ENCODE measurements around the gene CSF3R. TPM values are rescaled to one million over a fixed set of nuclear protein-coding genes. Genes with fewer than 3 reads are reported as not detected.
"Not testable (repeated sequence)": the region's sequence is repeated elsewhere in the genome, so short reads cannot be mapped to it uniquely, and the experiment has no call there.

Gene CSF3R
- total and polyA plus RNA-seq, 9 of the 15 experiments (the other 6 are each of a cell fraction or from before 2014, with no cell fraction given) = 0.21 to 0.86 (median 0.40) TPM; not detected in 1

- no peak for TF ChIP-seq HNRNPL (IDR thresholded peaks at IDR 0.05; ENCODE audit: low read depth, low read length)
- TF ChIP-seq, protein P1, sequence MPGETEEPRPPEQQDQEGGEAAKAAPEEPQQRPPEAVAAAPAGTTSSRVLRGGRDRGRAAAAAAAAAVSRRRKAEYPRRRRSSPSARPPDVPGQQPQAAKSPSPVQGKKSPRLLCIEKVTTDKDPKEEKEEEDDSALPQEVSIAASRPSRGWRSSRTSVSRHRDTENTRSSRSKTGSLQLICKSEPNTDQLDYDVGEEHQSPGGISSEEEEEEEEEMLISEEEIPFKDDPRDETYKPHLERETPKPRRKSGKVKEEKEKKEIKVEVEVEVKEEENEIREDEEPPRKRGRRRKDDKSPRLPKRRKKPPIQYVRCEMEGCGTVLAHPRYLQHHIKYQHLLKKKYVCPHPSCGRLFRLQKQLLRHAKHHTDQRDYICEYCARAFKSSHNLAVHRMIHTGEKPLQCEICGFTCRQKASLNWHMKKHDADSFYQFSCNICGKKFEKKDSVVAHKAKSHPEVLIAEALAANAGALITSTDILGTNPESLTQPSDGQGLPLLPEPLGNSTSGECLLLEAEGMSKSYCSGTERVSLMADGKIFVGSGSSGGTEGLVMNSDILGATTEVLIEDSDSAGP (CRISPR knock-in tag; IDR thresholded peaks at IDR 0.05) = no peak
- no peak for TF ChIP-seq MNT (conservative IDR thresholded peaks at IDR 0.05)
Observed at GRCh38 chr1:36487906-36488305, 5.2 kb upstream of the CSF3R start (continued).

GRCh38 chr1:36487336-36487725 is 4.6 kb upstream of the CSF3R start:
- DNase-seq (ENCODE audit: extremely low read depth in 1 of 4, low spot score in 3 of 4); FAIRE-seq; intact Hi-C loops (cut with micrococcal nuclease); H3K36me3 ChIP-seq (ENCODE audit: control insufficient read depth, insufficient read depth, low read length); H3K4me2 ChIP-seq (ENCODE audit: insufficient read depth, low read length); H3K27ac ChIP-seq (ENCODE audit: extremely low read depth, low read depth, low read length); H3K27me3 ChIP-seq (ENCODE audit: control insufficient read depth in 2 of 2, insufficient read depth in 2 of 2, low read length in 2 of 2); ATAC-seq; H4K20me1 ChIP-seq (replicated peaks; ENCODE audit: control insufficient read depth, insufficient read depth, low read length); BruUV-seq (replicated peaks); H3K4me3 ChIP-seq; H3K9ac ChIP-seq (ENCODE audit: insufficient read depth in 1 of 2, low read depth in 2 of 2, low read length in 2 of 2); H3K9me3 ChIP-seq (replicated peaks; ENCODE audit: control insufficient read depth, insufficient read depth, low read depth, low read length); in situ Hi-C loops (cut with MboI); H3K79me2 ChIP-seq (ENCODE audit: control insufficient read depth, insufficient read depth, low read length); H3K9me1 ChIP-seq (ENCODE audit: control insufficient read depth, insufficient read depth, low read length); H2AFZ ChIP-seq (ENCODE audit: low read depth, low read length): not testable (repeated sequence)
- peaks cover 28 to 31% of the 10 kb centered on the region in 2 experiments for H3K4me1 ChIP-seq (replicated peaks in 1 of 2; ENCODE audit: control insufficient read depth in 2 of 2, insufficient read depth in 2 of 2, low read length in 2 of 2)
- CTCF ChIA-PET (ENCODE audit: low intra/inter-chr PET ratio) = interaction anchor here (0.7 kb wide), 2 partner anchors 708 to 1195 kb away, joined by 4 to 7 read pairs; no protein-coding TSS in a partner anchor
- POLR2A ChIA-PET = interaction anchor here (1.0 to 2.2 kb wide), 4 partner anchors 9 to 27 kb away, joined by 3 to 8 read pairs (median 5); no protein-coding TSS in a partner anchor
- 88% methylated on average over 8 of the region's 9 CpGs for WGBS (ENCODE audit: insufficient coverage, low coverage, missing lambda C conversion rate)
- TF ChIP-seq, protein P2, sequence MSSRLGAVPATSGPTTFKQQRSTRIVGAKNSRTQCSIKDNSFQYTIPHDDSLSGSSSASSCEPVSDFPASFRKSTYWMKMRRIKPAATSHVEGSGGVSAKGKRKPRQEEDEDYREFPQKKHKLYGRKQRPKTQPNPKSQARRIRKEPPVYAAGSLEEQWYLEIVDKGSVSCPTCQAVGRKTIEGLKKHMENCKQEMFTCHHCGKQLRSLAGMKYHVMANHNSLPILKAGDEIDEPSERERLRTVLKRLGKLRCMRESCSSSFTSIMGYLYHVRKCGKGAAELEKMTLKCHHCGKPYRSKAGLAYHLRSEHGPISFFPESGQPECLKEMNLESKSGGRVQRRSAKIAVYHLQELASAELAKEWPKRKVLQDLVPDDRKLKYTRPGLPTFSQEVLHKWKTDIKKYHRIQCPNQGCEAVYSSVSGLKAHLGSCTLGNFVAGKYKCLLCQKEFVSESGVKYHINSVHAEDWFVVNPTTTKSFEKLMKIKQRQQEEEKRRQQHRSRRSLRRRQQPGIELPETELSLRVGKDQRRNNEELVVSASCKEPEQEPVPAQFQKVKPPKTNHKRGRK (tag; IDR thresholded peaks at IDR 0.05) = 0 out of 2 replicates have a peak, but pooled peaks have one; percentile 26

Measured in K562 (cell line).